OCI-LY7 (cell line): ENCODE results near the gene RAD51B. TPM values are rescaled to one million over a fixed set of nuclear protein-coding genes. Genes with fewer than 3 reads are reported as not detected.

Experiments
- BruUV-seq: library from RNA; stranded (reverse); fragments of 400-500 nt; replicated peaks from 2 replicates; lab custom pipeline; 2021; lab: Mats Ljungman, UMichigan
- CTCF ChIA-PET: fragments of 300-600 bp; sonication (Branson Sonifier 250); formaldehyde crosslinking; loops from one replicate; lab custom pipeline; 2022; ENCODE audit warnings: antibody characterized with exemption; ENCODE audit not compliant: unreplicated experiment; lab: Charles Lee
- POLR2A ChIA-PET: fragments of 300-600 bp; sonication (Branson Sonifier 250); formaldehyde crosslinking; loops from one replicate; lab custom pipeline; 2022; ENCODE audit warnings: antibody characterized with exemption; lab: Charles Lee
- DNase-seq: peaks from one replicate; pipeline ENCODE4 v3.0.0-alpha.2; 2015; ENCODE audit warnings: low spot score
- H2AFZ ChIP-seq: fragments of 200-600 bp; sonication (generic), shearing (Covaris generic); 2 replicates; pipeline ENCODE4 v1.6.1; 2014; ENCODE audit warnings: mild to moderate bottlenecking, antibody characterized with exemption, low read length, moderate library complexity
- H3K27ac ChIP-seq: fragments of 200-600 bp; sonication (generic); 2 replicates; pipeline ENCODE4 v1.5.1; 2014; ENCODE audit warnings: mixed run types, low read depth, mild to moderate bottlenecking, moderate library complexity, low read length, inconsistent platforms; ENCODE audit not compliant: poor library complexity, severe bottlenecking
- H3K36me3 ChIP-seq: fragments of 200-600 bp; sonication (generic); 2 replicates; pipeline ENCODE4 v1.6.1; 2014; ENCODE audit warnings: mild to moderate bottlenecking, antibody characterized with exemption, low read length, moderate library complexity, mixed read lengths; ENCODE audit not compliant: insufficient read depth
- H3K4me1 ChIP-seq: fragments of 200-600 bp; sonication (generic); 2 replicates; pipeline ENCODE4 v1.5.1; 2014; ENCODE audit warnings: mild to moderate bottlenecking, low read length; ENCODE audit not compliant: insufficient read depth, poor library complexity, severe bottlenecking
- H3K4me2 ChIP-seq: fragments of 200-600 bp; sonication (generic); 2 replicates; pipeline ENCODE4 v1.6.1; 2014; ENCODE audit warnings: mild to moderate bottlenecking, low read length
- H3K4me3 ChIP-seq: fragments of 200-600 bp; sonication (generic); 2 replicates; pipeline ENCODE4 v1.5.1; 2014; ENCODE audit warnings: mild to moderate bottlenecking, low read depth, low read length; ENCODE audit not compliant: poor library complexity, severe bottlenecking
- H3K79me2 ChIP-seq: fragments of 200-600 bp; sonication (generic); 2 replicates; pipeline ENCODE4 v1.6.1; 2016; ENCODE audit warnings: low read depth, mild to moderate bottlenecking, low read length, moderate library complexity, mixed read lengths; ENCODE audit not compliant: insufficient read depth
- H3K9me2 ChIP-seq: fragments of 200-600 bp; sonication (generic); 2 replicates; pipeline ENCODE4 v1.6.1; 2016; ENCODE audit warnings: mild to moderate bottlenecking, low read length, mixed read lengths; ENCODE audit not compliant: insufficient read depth
- H3K9me3 ChIP-seq: fragments of 200-600 bp; sonication (generic); 2 replicates; pipeline ENCODE4 v1.6.1; 2014; ENCODE audit warnings: mild to moderate bottlenecking, mixed run types, low read length, mixed read lengths
- H4K20me1 ChIP-seq: fragments of 200-600 bp; sonication (generic); 2 replicates; pipeline ENCODE4 v1.6.1; 2014; ENCODE audit warnings: mild to moderate bottlenecking, antibody characterized with exemption, low read length, moderate library complexity, mixed read lengths; ENCODE audit not compliant: insufficient read depth
- EZH2phosphoT487 ChIP-seq: fragments of 200-600 bp; sonication (generic); IDR thresholded peaks from 2 replicates; pipeline ENCODE4 v1.6.1; 2018; ENCODE audit warnings: low read depth, borderline replicate concordance, mild to moderate bottlenecking, mixed run types, antibody characterized with exemption, low read length, moderate library complexity, mixed read lengths
- intact Hi-C: fragments of 100-400 bp; cut with micrococcal nuclease; formaldehyde crosslinking; loops from one replicate; pipeline ENCODE4 v1.10.0; 2022; ENCODE audit not compliant: unreplicated experiment
- total RNA-seq, 2 experiments: library from RNA; depleted of rRNA in 1 of 2; stranded (reverse); fragments of >200 nt in 1 of 2; shearing (Covaris generic) in 1 of 2; gene quantifications; 2 replicates each; pipeline ENCODE4 v1.2.3, GENCODE V29; 2014 to 2022
- TF ChIP-seq, protein P1 (sequence below): fragments of 200-600 bp; sonication (generic); conservative IDR thresholded peaks from 2 replicates; pipeline ENCODE4 v1.5.1; 2014; ENCODE audit warnings: mild to moderate bottlenecking, antibody characterized with exemption, low read length, moderate library complexity, mixed read lengths

The RAD51B gene
- total RNA-seq, 2 experiments from 2014 or later, result 41.4 to 89.9 TPM

DNA sequence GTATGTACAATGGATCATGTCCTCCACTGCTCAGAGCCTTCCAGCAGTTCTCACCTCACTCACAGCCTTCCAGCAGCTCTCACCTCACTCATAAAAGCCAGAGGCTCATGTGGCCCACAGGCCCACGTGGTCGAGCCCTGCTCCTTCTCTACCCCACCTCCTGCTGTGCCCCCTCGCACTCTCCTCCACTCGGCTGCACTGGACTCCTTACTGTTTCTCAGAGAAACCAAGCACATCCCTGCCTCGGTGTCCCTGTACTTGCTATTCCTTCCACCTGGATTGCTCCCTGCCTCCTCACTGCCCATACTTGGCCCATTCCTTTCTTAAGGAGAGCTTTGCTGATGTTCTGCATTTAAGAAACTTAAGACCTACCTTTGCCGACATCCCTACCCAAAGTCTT lies 753.5 kb downstream of the RAD51B start:
- DNase-seq, result no peak
- H3K36me3 ChIP-seq, result no peaks in the 10 kb centered on the region
- H3K27ac ChIP-seq, result no peak overlapping the region
- TF ChIP-seq, protein P1, sequence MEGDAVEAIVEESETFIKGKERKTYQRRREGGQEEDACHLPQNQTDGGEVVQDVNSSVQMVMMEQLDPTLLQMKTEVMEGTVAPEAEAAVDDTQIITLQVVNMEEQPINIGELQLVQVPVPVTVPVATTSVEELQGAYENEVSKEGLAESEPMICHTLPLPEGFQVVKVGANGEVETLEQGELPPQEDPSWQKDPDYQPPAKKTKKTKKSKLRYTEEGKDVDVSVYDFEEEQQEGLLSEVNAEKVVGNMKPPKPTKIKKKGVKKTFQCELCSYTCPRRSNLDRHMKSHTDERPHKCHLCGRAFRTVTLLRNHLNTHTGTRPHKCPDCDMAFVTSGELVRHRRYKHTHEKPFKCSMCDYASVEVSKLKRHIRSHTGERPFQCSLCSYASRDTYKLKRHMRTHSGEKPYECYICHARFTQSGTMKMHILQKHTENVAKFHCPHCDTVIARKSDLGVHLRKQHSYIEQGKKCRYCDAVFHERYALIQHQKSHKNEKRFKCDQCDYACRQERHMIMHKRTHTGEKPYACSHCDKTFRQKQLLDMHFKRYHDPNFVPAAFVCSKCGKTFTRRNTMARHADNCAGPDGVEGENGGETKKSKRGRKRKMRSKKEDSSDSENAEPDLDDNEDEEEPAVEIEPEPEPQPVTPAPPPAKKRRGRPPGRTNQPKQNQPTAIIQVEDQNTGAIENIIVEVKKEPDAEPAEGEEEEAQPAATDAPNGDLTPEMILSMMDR, result no peak
- TF ChIP-seq EZH2phosphoT487, result no peak
- intact Hi-C loops, result no loop called here
- no peaks in the 10 kb centered on the region for H4K20me1 ChIP-seq
- no peaks in the 10 kb centered on the region for H3K9me2 ChIP-seq
- H3K4me3 ChIP-seq, result no peak overlapping the region
- no peak overlapping the region for H2AFZ ChIP-seq
- no peaks in the 10 kb centered on the region for H3K79me2 ChIP-seq
- no TSS peak for BruUV-seq
- ChIA-PET POLR2A (interaction anchor here (0.5 to 0.6 kb wide), 2 partner anchors 110 to 167 kb away, joined by 3 to 4 read pairs; no protein-coding TSS in a partner anchor), CTCF (no interaction called here)
- no peaks in the 10 kb centered on the region for H3K9me3 ChIP-seq
- no peaks in the 10 kb centered on the region for H3K4me1 ChIP-seq
- no peak overlapping the region for H3K4me2 ChIP-seq

DNA sequence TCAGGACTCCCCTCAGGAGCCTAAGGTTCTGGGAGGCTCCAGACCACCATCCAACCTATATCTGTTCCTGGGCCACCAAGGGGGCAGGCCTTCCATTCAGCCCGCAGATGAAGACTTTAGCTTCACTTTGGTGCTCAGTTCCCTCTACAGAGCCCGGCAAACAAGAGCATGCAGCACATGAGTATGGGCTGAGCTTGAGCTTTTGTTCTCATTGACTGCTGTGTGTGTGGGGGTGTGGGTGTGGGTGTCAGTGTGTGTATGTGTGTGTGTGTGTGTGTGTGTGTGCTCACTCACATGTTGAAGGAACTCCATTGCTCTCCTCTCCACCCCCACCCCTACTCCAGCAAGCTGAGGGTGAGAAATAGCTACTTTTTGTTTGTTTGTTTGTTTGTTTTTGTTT lies 754.1 kb downstream of the RAD51B start:
- no peak overlapping the region for H3K4me2 ChIP-seq
- no peak overlapping the region for H2AFZ ChIP-seq
- no peaks in the 10 kb centered on the region for H3K9me2 ChIP-seq
- no peak for DNase-seq
- H3K4me1 ChIP-seq, result no peaks in the 10 kb centered on the region
- no peak for TF ChIP-seq EZH2phosphoT487
- TF ChIP-seq, protein P1, result no peak
- H3K4me3 ChIP-seq, result no peak overlapping the region
- no peaks in the 10 kb centered on the region for H4K20me1 ChIP-seq
- CTCF ChIA-PET, result no interaction called here
- no peaks in the 10 kb centered on the region for H3K79me2 ChIP-seq
- H3K27ac ChIP-seq, result no peak overlapping the region
- POLR2A ChIA-PET, result interaction anchor here (0.6 to 0.8 kb wide), 2 partner anchors 51 to 166 kb away, joined by 3 to 4 read pairs; no protein-coding TSS in a partner anchor
- intact Hi-C loops, result no loop called here
- no peaks in the 10 kb centered on the region for H3K9me3 ChIP-seq
- no TSS peak for BruUV-seq
- no peaks in the 10 kb centered on the region for H3K36me3 ChIP-seq

DNA sequence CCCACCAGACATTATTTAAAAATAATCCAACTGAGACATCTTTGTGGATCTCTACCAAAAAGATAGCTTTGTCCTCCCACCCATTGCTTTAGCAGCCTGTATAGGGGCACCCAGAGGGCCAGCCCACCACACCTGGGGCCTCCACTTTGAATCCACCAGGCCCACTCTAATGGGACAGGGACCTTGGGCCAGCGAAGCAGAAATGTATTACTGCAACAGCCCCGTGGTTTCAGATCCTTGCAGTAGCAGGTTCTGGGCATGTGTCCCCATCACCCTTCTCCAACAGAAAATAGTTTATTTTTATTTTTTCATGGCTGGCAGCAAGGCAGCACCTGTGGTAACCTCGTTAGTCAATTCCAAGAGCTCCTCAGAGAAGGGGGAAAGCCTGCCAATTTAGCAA lies 754.9 kb downstream of the RAD51B start:
- intact Hi-C loops, result no loop called here
- H3K9me2 ChIP-seq, result no peaks in the 10 kb centered on the region
- no peaks in the 10 kb centered on the region for H3K9me3 ChIP-seq
- no peaks in the 10 kb centered on the region for H3K36me3 ChIP-seq
- no peak overlapping the region for H2AFZ ChIP-seq
- no TSS peak for BruUV-seq
- no peaks in the 10 kb centered on the region for H3K79me2 ChIP-seq
- H4K20me1 ChIP-seq, result no peaks in the 10 kb centered on the region
- no peak overlapping the region for H3K4me2 ChIP-seq
- POLR2A ChIA-PET, result interaction anchor here (0.8 kb wide), 1 partner anchor 50 kb away, joined by 3 read pairs; no protein-coding TSS in a partner anchor
- no peak overlapping the region for H3K4me3 ChIP-seq
- CTCF ChIA-PET, result interaction anchor here (0.6 kb wide), 1 partner anchor 21 kb away, joined by 3 read pairs; no protein-coding TSS in a partner anchor
- no peak for TF ChIP-seq EZH2phosphoT487
- TF ChIP-seq, protein P1, result no peak
- H3K27ac ChIP-seq, result no peak overlapping the region
- no peaks in the 10 kb centered on the region for H3K4me1 ChIP-seq
- no peak for DNase-seq
